Kasumi-1 (cell line): ENCODE data around the gene IL1RN.

ENCODE experiments used
- DNase-seq, 2 experiments: peaks; one replicate each; lab custom pipeline; 2025; lab: John Stamatoyannopoulos, UW

IL1RN gene

DNA sequence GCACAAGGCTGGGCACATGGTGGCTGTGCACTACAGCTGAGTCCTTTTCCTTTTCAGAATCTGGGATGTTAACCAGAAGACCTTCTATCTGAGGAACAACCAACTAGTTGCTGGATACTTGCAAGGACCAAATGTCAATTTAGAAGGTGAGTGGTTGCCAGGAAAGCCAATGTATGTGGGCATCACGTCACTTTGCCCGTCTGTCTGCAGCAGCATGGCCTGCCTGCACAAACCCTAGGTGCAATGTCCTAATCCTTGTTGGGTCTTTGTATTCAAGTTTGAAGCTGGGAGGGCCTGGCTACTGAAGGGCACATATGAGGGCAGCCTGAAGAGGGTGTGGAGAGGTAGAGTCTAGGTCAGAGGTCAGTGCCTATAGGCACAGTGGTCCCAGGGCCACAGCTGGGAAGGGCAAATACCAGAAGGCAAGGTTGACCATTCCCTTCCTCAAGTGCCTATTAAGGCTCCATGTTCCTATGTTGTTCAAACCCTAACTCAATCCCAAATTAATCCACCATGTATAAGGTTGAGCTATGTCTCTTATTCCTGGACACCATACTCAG is 2.2 kb downstream of the IL1RN start:
- DNase-seq: no peak

DNA sequence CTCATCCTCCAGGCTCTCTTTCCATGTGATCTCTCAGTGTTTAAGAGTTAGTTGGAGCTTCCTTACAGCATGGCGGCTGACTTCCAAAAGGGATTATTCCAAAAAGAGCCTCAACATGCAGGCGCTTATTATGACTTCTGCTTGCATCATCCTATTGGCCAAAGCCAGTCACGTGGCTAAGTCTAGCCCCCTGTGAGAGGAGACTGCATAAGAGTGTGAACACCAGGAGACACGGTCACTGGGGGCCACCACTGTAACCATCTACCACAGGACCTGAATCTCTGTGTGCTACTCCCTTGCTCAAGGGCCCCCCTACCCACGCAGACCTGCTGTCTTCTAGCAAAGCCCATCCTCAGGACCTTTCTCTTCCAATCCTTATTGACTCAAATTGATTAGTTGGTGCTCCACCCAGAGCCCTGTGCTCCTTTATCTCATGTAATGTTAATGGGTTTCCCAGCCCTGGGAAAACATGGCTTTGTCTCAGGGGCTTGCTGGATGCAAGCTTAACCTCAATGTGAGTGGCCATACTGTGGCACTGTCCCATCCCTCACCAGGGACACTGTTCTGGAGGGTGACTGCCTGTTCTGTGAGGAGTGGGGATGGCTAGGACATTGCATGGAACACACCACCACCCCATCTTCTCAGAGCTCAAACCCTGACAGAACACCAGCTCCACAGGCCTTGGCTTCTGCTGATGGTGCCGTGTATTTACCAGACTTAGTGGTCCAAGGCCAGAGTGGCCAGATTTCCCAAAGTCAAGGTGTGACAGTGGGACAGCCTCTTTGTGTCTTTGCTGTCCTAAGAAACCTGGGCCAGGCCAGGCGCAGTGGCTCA is 4.2 kb downstream of the IL1RN start:
- no peak for DNase-seq

DNA sequence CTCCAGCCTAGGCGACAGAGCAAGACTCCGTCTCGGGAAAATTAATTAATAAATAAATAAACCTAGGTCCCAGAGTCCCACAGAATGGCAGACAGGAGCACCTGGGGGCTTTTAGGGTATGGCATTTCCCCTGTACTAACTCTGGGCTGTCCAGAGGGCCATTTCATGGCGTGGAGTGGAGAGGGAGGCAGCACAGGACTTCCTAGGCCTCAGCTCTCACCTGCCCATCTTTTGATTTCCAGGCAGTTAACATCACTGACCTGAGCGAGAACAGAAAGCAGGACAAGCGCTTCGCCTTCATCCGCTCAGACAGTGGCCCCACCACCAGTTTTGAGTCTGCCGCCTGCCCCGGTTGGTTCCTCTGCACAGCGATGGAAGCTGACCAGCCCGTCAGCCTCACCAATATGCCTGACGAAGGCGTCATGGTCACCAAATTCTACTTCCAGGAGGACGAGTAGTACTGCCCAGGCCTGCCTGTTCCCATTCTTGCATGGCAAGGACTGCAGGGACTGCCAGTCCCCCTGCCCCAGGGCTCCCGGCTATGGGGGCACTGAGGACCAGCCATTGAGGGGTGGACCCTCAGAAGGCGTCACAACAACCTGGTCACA is 5.1 kb downstream of the IL1RN start:
- no peak for DNase-seq

DNA sequence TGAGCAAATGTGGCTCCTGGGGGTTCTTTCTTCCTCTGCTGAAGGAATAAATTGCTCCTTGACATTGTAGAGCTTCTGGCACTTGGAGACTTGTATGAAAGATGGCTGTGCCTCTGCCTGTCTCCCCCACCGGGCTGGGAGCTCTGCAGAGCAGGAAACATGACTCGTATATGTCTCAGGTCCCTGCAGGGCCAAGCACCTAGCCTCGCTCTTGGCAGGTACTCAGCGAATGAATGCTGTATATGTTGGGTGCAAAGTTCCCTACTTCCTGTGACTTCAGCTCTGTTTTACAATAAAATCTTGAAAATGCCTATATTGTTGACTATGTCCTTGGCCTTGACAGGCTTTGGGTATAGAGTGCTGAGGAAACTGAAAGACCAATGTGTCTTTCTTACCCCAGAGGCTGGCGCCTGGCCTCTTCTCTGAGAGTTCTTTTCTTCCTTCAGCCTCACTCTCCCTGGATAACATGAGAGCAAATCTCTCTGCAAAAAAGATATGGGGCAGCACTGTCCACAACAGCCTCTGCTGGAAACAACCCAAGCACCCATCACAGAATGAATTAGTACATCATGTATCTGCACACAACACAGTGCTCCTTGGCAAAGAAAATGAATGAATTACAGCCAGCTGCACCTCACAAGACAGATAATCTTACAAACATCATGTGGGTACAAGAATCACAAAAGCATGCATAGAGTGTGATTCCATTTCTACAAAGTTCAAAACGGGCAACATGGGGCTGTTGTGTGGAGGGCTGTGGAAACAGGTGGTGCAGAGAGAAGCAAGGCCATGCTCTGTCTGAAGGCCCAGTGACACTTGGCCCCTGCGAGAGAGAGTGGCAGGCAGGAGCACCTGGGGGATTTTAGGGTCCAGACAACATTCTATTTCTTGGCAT is 6.6 kb downstream of the IL1RN start:
- no peak for DNase-seq

DNA sequence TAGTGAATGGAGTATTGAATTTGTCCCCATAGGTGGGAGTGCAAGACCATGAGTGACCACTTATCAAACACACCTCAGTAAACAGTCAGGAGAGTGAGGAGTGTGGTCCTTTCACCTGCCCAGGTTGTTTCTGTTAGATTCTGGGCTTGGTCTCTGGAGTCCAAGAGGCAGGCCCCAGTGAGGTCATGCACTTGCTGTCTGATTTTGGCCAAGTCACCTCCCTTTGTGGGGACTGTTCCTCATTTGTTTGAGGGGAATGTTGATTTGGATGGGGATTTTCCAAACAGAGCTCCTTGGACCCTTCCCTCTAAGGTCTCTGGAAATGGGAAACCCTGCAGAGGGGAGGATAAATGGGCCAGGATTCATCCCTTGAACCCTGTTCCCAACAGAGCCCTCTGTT is 7.3 kb downstream of the IL1RN start:
- no peak for DNase-seq

DNA sequence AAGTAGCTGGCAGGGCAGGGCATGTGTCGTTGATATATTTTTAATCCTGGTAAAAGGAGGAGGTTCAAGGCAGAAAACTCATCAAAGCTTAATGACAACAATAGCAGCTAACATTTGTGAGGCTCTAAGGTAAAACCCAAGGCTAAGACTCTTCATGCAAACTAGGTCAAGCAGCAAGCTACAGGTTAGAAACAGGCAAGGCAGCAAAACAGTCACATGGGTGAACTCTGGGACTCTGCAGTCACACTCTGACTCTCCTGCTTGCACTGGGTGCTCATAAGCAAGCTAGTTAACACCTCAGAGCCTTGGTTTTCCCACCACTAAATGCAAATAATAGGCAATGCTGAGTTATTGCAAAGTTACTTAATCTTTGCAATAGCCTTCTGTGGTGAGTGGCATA is 7.9 kb downstream of the IL1RN start:
- no peak for DNase-seq

DNA sequence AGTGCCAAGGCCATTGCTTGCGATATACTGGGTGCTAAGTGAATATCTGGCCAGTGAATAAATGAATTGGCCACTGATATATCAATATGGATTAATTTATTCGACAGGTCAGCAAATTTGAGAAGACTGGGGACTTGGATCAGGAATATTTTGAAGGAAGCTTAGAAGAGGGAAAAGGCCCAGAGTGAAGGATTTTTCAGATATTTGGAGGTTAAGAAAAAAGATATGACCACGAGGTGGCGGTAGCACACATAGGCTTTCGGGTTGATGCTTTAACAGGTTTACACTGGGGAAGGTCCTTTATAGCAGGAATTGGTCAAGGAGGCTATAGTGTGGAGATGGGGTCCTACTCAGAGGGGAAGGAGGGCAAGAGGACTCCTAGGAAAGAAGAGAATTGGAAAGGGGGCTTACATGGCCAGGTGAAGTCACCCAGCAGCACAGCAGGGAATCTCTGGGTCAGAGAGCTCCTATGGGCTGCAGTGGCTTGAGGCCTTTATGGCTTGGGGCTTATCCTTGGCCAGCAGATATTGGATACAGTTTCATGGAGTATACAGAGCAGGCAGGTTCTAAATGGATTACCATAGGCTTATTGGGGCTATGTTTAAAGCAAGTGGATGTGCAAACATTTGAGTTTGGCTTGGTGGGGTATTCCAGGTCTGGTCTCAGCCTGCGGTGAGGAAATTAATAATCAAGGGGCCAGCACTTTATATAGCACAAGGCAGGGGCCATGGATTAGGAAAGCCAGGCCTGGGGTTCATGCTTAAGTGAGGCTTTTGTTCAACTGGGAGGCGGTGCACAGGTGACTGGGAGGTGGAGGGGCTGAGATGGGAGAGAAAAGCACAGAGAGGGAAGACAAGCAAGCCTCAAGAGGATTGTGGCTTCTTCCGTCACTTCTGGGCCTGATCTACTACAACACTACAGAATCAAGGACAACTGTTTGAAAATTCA is 9.7 kb downstream of the IL1RN start:
- DNase-seq: peak; percentile 56 to 68

DNA sequence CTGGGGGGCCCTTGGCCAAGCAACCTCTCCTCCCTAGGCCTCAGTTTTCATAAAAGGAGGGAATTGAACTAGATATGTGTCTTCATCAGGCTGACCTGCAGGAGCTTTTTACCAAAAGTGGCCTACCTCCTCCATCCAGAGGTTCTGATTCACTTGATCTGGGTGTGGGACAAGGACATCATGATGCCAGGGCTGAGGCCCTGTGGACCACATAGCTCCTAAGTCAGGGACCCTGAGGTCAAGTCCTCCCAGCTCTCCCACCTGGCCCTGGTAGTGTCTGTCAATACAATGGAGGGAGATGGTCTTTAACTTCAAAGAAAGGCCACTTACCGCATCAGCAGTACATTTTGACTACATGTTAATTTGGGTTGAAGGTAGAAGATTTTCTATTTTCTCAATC is 10.4 kb downstream of the IL1RN start:
- no peak for DNase-seq

DNA sequence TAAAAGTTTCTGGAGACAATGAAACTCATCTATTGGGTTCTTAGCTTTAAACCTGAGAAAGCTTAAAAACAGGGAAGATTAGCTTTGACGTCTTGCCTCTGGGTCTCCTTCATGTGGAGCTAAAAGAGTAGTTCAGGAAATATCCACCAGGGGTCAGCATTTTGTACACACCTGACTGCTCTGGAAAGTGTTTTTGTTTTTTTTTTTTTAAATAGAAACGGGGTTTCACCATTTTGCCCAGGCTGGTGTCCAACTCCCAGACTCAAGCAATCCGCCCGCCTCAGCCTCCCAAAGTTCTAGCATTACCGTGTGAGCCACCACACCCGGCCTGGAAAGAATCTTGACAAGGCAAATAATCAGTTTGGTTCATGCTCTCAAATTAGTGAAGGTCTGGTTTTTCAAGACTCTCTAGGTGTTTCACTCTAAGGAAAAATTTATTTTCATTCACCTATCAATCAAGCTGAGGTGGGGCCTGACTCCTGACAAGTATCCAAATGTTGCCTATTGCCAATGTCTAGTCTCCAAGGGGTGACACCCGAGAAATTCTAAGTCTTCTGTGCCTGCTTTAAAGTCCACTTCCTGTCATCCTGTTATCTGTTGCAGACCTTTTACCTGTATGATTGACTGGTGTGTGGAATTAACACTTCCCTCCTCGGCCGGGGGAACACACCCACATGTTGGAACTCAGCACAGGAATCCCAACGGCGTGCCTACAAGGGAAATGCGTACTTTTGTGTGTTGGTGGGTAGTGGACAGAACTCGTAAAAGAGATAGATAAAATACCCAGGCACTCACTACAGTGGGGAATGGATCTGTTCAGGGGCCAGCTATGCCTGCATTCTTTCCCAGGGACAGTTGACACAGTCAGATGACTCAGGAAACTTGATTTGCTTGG is 11.3 kb downstream of the IL1RN start:
- peak; percentile 54 to 72 for DNase-seq

DNA sequence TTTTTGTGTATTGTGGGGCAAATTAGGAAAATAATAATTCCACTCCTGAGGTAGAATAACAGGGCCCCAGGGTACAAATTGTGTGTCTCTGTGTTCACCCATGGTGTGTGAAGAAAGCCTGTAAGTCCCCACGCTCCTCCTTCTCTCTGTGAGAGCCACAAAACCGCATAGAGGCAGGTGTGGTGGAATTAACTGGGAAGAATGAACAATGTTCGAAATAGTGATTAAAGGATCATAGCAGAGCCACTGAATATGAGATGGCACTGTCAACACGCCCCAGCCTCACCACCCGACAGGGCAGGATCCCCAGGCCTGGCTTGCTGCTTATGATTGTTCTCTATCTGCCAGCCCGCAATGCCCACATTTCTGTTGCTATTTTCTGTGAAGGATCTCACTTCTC is 14.1 kb downstream of the IL1RN start:
- no peak for DNase-seq

DNA sequence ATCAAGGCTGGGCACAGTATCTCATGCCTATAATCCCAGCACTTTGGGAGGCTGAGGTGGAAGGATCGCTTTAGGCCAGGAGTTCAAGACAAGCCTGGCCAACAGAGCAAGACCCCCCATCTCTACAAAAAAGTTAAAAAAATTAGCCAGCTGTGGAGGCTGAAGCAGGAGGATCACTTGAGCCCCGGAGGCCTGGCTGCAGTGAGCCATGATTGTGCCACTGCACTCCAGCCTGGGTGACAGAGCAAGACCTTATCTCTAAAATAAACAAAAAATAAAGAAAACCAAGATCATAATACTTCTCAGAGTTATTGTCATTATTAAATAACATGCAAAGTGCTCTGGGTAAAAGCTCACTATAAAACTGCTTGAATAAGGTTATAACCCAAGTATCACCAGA is 14.9 kb downstream of the IL1RN start:
- DNase-seq: no peak

DNA sequence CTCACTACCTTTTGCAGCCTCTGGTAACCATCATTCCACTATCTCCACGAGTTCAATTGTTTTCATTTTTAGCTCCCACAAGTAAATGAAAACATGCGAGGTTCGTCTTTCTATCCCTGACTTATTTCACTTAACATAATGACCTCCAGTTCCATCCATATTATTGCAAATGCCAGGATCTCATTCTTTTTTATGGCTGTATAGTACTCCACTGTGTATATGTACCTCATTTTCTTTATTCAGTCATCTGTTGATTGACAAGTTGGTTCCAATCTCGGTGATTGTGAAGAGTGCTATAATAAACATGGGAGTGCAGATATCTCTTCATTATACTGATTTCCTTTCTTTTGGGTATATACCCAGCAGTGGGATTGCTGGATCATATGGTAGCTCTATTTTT is 16.9 kb downstream of the IL1RN start:
- DNase-seq: no peak

DNA sequence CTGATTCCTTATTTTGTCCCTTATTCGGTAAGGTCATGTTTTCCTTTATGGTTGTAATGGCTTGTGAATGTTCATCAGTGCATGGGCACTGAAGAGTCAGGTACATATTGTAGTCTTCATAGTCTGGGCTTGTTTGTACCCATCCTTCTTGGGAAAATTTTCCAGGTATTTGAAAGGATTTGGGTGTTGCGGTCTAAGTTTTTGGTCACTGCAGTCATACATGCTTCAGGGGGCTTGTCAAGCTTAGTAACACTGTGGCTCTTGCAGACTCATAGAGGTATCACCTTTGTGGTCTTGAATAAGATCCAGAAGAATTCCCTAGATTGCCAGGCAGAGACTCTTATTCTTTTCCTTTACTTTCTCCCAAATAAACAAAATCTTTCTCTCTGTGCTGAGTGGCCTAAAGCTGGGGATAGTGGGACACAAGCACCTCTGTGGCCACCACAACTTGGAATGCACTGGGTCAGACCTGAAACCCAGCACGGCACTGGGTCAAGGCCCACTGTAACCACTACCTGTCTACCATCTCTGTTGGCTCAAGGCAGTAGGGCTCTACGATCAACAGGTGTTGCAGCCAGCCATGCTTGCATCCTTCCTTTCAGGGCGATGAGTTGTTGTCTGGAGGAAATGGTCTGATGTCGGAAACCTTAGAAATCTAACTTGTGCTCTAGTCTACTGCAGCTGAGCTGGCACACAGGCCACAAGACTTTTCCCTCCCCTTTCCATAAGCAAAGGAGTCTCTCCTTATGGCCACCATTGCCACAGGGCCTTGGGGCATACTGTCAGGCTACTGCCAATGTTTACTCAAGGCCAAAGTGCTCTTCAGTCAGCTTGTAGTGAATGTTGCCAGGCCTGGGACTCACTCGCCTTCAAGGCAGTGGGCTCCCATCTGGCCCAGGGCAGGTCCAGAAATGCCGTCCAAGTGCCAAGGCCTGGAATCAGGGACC is 21.5 kb downstream of the IL1RN start:
- DNase-seq: no peak

DNA sequence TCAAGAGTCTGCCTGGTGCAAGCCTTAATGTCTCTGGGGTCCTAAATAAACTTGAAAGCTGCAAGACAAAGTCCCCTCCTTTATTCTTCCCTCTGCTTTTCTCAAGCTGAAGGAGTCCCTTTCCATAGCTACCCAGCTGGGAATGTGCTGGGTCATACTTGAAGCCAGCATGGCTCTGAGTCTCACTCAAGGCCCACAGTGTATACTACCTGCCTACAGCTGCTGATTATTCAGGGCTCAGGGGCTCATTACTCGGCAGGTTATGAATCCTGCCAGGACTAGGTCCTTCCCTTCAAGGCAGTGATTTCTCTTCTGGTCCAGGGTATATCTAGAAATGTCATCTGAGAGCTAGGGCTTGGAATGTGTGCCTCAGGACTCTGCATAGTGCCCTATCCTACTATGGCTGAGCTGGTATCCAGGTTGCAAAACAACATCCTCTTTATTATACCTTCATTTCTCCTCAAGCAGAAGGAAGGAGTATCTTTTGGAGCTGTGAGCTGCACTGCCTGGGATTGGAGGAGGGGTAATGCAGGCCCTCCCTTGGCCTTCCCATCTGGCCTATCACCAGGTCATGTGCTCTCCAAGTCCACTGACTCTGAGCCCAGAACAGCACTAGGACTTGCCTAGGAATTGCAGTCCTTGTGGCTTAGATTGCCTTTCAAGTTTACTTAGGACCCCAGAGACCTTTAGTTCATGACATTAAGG is 22.3 kb downstream of the IL1RN start:
- no peak for DNase-seq

DNA sequence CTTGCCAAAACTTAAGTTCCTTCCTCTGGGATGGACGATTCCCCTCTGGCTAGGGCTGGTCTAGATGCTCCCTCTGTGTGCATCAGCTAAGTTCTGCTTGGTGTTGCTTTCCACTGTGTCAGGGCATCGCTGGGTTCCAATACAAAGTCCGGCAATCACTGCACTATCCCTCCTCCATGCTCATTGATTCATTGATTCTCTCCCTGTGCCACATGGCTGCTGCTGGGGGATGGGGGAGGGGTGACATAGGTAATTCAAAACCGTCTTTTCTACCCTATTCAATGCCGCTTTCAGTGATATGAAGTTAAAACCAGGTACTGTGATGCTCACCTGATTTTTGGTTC is 22.8 kb downstream of the IL1RN start:
- DNase-seq: no peak

DNA sequence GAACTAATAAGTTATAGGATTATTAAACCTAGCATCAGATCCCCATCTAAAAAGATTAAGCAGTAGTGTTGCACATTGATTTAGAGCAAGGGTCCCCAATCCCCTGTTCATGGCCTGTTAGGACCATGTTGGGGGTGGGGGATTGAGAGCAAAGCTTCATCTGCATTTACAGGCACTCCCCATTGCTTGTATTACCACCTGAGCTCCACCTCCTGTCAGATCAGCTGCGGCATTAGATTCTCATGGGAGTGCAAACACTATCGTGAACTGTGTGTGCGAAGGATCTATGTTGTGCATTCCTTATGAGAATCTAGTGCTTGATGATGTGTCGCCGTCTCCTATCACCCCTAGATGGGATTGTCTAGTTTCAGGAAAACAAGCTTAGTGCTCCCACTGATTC is 27.9 kb downstream of the IL1RN start:
- no peak for DNase-seq

DNA sequence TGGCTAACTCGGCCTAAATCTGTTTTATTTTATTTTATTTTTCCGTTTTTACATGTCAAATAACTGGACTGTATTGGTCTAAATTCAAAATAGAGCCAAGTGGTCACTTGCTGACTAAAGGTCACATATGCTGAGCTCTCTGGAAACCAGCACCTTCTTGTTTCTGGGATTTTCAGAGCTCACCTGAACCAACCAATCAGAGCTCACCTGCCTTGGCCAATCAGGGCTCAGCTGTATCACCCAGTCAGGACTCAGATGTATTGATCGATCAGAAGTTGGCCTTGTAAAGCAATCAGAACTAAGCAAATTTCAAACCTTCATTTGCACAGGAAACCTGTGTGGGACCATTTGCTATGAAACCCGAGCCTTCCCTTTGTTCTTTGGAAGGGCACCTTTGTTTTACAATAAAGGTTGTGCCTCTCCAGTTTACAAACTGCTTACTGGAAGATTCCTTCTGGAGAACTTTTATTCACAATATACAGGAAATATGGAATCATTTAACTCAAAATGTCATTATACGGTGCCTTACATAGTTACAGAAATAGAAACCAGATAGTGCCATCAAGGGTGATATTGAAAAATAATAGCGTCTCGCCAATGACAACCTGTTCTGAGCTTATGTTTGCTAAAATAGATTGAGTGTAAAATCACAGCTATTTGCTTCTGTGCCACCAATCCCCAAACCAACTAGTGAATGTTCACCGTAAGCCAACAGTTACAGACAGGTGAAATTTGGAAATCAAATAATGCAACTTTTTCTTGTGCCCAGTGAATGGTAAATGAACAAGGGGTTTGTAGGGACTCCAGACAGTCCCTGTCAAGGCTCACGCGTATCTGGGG is 29.1 kb downstream of the IL1RN start:
- DNase-seq: no peak
